ENCODE measurements around the gene LPP.

DNA sequence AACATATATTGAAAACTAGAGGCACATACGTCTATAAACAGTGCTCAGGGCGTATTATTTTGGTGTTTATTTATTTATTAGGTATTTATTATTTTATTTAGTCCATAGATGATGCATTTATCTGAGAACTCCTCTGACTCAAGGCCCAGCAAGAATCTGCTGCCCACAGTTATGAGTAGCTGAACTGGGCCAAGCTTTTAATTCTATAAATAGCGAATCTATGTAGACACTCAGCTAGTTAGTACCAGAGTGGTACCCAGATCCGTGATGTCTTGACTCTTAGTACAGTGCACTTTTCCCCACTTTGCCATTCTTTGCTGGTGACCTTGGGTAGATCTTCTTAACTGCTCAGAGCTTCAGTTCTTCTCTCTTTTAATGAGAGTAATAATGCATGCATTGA, 647.4 kb downstream of the LPP start:
- TF ChIP-seq, protein P1, sequence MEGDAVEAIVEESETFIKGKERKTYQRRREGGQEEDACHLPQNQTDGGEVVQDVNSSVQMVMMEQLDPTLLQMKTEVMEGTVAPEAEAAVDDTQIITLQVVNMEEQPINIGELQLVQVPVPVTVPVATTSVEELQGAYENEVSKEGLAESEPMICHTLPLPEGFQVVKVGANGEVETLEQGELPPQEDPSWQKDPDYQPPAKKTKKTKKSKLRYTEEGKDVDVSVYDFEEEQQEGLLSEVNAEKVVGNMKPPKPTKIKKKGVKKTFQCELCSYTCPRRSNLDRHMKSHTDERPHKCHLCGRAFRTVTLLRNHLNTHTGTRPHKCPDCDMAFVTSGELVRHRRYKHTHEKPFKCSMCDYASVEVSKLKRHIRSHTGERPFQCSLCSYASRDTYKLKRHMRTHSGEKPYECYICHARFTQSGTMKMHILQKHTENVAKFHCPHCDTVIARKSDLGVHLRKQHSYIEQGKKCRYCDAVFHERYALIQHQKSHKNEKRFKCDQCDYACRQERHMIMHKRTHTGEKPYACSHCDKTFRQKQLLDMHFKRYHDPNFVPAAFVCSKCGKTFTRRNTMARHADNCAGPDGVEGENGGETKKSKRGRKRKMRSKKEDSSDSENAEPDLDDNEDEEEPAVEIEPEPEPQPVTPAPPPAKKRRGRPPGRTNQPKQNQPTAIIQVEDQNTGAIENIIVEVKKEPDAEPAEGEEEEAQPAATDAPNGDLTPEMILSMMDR (IDR thresholded peaks at IDR 0.05 in 4 of 5, conservative IDR thresholded peaks at IDR 0.05 in 1 of 5): no peak
- TF ChIP-seq POLR2A (IDR thresholded peaks at IDR 0.05): no peak

Data from gastrocnemius medialis (tissue), 4 donors.